Mesendoderm (in vitro differentiated cells): ENCODE data around the gene CNIH3.

Experiments used
- DNase-seq: peaks from one replicate; pipeline ENCODE4 v3.0.0; 2013
- H2AK5ac ChIP-seq: 2 replicates; pipeline ENCODE4 v1.6.1; 2013; ENCODE audit warnings: low read length, inconsistent platforms
- H2BK120ac ChIP-seq: 2 replicates; pipeline ENCODE4 v1.6.1; 2013; ENCODE audit warnings: low read depth, mild to moderate bottlenecking, low read length, moderate library complexity, mixed read lengths
- H2BK15ac ChIP-seq: replicated peaks from 2 replicates; pipeline ENCODE4 v1.6.1; 2013; ENCODE audit warnings: low read depth, mild to moderate bottlenecking, moderate library complexity
- H2BK5ac ChIP-seq: 2 replicates; pipeline ENCODE4 v1.6.1; 2013; ENCODE audit warnings: low read length, inconsistent platforms
- H3K18ac ChIP-seq: 2 replicates; pipeline ENCODE4 v1.6.1; 2013; ENCODE audit warnings: mild to moderate bottlenecking, low read length, mixed read lengths
- H3K23ac ChIP-seq: one replicate; pipeline ENCODE4 v1.6.1; 2013; ENCODE audit warnings: low read length
- H3K27ac ChIP-seq: 2 replicates; pipeline ENCODE4 v1.5.1; 2013; ENCODE audit warnings: low read depth, mild to moderate bottlenecking, inconsistent platforms, low read length, moderate library complexity
- H3K27me3 ChIP-seq: 2 replicates; pipeline ENCODE4 v1.6.1; 2013; ENCODE audit warnings: low read length, control low read depth, mild to moderate bottlenecking, inconsistent platforms; ENCODE audit not compliant: insufficient read depth, poor library complexity
- H3K36me3 ChIP-seq: 2 replicates; pipeline ENCODE4 v1.6.1; 2013; ENCODE audit warnings: low read length, inconsistent platforms; ENCODE audit not compliant: control insufficient read depth, insufficient read depth
- H3K4ac ChIP-seq: one replicate; pipeline ENCODE4 v1.6.1; 2013; ENCODE audit warnings: low read depth, mild to moderate bottlenecking, low read length, moderate library complexity
- H3K4me1 ChIP-seq: 2 replicates; pipeline ENCODE4 v1.6.1; 2013; ENCODE audit warnings: low read depth, low read length, inconsistent platforms; ENCODE audit not compliant: control insufficient read depth
- H3K4me2 ChIP-seq: 2 replicates; pipeline ENCODE4 v1.6.1; 2013; ENCODE audit warnings: low read length
- H3K4me3 ChIP-seq: 2 replicates; pipeline ENCODE4 v1.5.1; 2013; ENCODE audit warnings: mild to moderate bottlenecking, low read length
- H3K56ac ChIP-seq: one replicate; pipeline ENCODE4 v1.6.1; 2013; ENCODE audit warnings: low read length
- H3K79me1 ChIP-seq: 2 replicates; pipeline ENCODE4 v1.6.1; 2013; ENCODE audit warnings: low read length, inconsistent platforms
- H3K79me2 ChIP-seq: 2 replicates; pipeline ENCODE4 v1.6.1; 2013; ENCODE audit warnings: mild to moderate bottlenecking, low read length; ENCODE audit not compliant: control insufficient read depth, insufficient read depth
- H3K9ac ChIP-seq: 2 replicates; pipeline ENCODE4 v1.6.1; 2013; ENCODE audit warnings: low read length, inconsistent platforms
- H4K5ac ChIP-seq: one replicate; pipeline ENCODE4 v1.6.1; 2013; ENCODE audit warnings: low read length
- H4K8ac ChIP-seq: one replicate; pipeline ENCODE4 v1.6.1; 2013; ENCODE audit warnings: low read depth, mild to moderate bottlenecking, control low read depth, low read length, moderate library complexity
- WGBS: extraction: QIAGEN DNeasy Blood & Tissue Kit; methylation state at CpG from one replicate; pipeline ENCODE4 v1.1.7; 2013; ENCODE audit warnings: low lambda C conversion rate, missing lambda C conversion rate; ENCODE audit not compliant: insufficient coverage; ENCODE audit errors: extremely low coverage; 5-methylcytosine and 5-hydroxymethylcytosine counted together

The CNIH3 gene

GRCh38 chr1:224735159-224735558 lies 119.0 kb downstream of the CNIH3 start:
- WGBS, result no CpG with 5 or more reads among the region's 6 CpGs
- no peak overlapping the region for H4K8ac ChIP-seq
- H2BK120ac ChIP-seq, result no peak overlapping the region
- H3K79me1 ChIP-seq, result no peaks in the 10 kb centered on the region
- H3K36me3 ChIP-seq, result no peaks in the 10 kb centered on the region
- no peak for DNase-seq
- H3K27ac ChIP-seq, result no peak overlapping the region
- H3K4ac ChIP-seq, result no peak overlapping the region
- peaks cover 6% of the 10 kb centered on the region for H3K4me1 ChIP-seq
- no peak overlapping the region for H3K56ac ChIP-seq
- H3K18ac ChIP-seq, result no peak overlapping the region
- no peak overlapping the region for H2BK5ac ChIP-seq
- H4K5ac ChIP-seq, result no peak overlapping the region
- H3K9ac ChIP-seq, result no peak overlapping the region
- H3K23ac ChIP-seq, result no peak overlapping the region
- no peak overlapping the region for H2AK5ac ChIP-seq
- H3K4me3 ChIP-seq, result no peak overlapping the region
- H3K4me2 ChIP-seq, result no peak overlapping the region
- no peaks in the 10 kb centered on the region for H3K27me3 ChIP-seq
- no peaks in the 10 kb centered on the region for H3K79me2 ChIP-seq
- no peak overlapping the region for H2BK15ac ChIP-seq

GRCh38 chr1:224736619-224737352 lies 120.7 kb downstream of the CNIH3 start:
- Histone ChIP-seq H2AK5ac (no peak overlapping the region), H4K8ac (no peak overlapping the region), H3K4me2 (no peak overlapping the region), H3K27me3 (no peaks in the 10 kb centered on the region), H3K79me1 (no peaks in the 10 kb centered on the region), H3K4ac (peak overlapping the region; percentile 66), H3K27ac (no peak overlapping the region), H3K23ac (no peak overlapping the region), H2BK120ac (no peak overlapping the region), H3K18ac (peak overlapping the region; percentile 13), H3K9ac (no peak overlapping the region), H4K5ac (no peak overlapping the region), H3K4me3 (no peak overlapping the region), H2BK5ac (no peak overlapping the region), H3K36me3 (no peaks in the 10 kb centered on the region), H3K4me1 (peaks cover 6% of the 10 kb centered on the region), H3K79me2 (no peaks in the 10 kb centered on the region), H3K56ac (peak overlapping the region; percentile 17), H2BK15ac (no peak overlapping the region)
- WGBS, result no CpG with 5 or more reads among the region's 16 CpGs
- DNase-seq, result peak; percentile 48

- H3K23ac ChIP-seq, result no peak overlapping the region
Observed at GRCh38 chr1:224737353-224737727, 121.2 kb downstream of the CNIH3 start.

DNA sequence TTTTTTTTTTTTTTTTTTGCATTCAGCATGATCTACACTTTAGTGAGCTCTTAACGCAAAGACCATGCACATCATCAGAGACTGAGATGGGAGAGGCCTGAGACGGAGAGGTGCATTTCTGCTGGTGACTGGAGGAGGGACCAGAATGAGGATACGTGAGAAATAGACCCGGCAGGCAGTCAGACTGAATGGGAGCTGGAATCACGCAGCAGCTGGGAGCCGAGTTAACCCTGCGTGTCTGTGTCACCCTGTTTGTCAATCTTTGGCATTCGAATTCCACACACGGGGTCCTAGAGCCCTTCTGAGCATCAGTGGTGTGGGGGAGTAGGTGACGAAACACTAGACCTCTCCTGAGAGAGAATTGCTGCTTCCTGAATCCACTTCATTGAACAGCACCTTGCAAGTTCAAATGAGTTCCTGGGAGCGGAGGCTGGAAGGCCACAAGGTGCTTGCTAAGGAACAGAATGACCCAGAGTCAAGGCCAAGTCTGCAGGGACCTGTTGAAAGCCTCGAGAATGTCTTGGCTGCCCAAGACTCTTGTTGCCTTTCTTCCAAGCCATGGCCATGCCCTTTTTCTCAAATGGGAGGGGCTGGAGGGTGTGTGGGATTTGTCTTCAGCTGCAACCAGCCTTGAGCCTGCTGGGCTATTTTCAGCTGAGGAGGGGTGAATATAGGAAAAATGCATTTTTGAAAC lies 123.3 kb downstream of the CNIH3 start:
- no peaks in the 10 kb centered on the region for H3K27me3 ChIP-seq

More at GRCh38 chr1:224737353-224737727, 121.2 kb downstream of the CNIH3 start:
- no peak overlapping the region for H4K5ac ChIP-seq
- H3K36me3 ChIP-seq, result no peaks in the 10 kb centered on the region
- no peak overlapping the region for H3K4me3 ChIP-seq
- no peak overlapping the region for H2BK5ac ChIP-seq
- H3K9ac ChIP-seq, result no peak overlapping the region
- H4K8ac ChIP-seq, result no peak overlapping the region
- DNase-seq, result no peak
- WGBS, result no CpG with 5 or more reads among the region's 10 CpGs
- no peaks in the 10 kb centered on the region for H3K79me1 ChIP-seq
- H3K56ac ChIP-seq, result peak overlapping the region; percentile 17
- H3K4me1 ChIP-seq, result peaks cover 6% of the 10 kb centered on the region
- H3K4me2 ChIP-seq, result no peak overlapping the region
- no peak overlapping the region for H2BK15ac ChIP-seq
- H3K27me3 ChIP-seq, result no peaks in the 10 kb centered on the region
- peak overlapping the region; percentile 66 for H3K4ac ChIP-seq
- H3K27ac ChIP-seq, result no peak overlapping the region
- peak overlapping the region; percentile 5 for H3K18ac ChIP-seq
- H2AK5ac ChIP-seq, result no peak overlapping the region
- no peak overlapping the region for H2BK120ac ChIP-seq
- H3K79me2 ChIP-seq, result no peaks in the 10 kb centered on the region

DNA sequence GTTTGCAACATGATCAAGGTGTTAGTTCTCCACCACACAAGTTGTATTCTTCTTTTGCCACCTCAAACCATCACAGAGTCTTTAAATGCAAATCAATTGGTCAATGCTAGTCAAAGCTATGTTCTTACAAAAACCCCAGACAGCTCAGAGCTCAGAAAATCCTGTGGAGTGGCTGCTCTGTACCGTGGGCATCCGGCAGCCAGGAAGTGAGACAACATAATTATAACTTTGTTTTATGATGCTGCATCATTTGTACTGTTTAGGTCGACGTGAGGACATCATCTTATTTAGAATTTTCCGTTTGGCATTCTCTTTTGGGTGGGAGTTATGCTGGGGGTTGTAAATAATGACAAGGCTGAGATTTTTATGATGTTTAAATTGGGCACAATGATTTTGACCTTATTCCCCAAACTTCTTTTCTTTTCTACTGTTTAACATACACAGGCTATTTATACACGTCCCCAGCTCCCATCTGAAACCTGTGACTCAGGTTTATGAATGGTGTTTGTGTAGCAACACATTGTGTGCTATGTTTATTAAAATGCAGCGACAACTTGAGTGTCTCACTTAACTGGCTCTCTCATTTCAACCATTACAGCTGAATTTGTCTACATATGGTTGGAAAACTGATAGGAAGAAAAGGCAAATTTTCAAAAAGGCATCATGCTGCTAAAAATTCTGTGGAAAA lies 124.0 kb downstream of the CNIH3 start:
- H2AK5ac ChIP-seq, result no peak overlapping the region
- H3K79me2 ChIP-seq, result no peaks in the 10 kb centered on the region
- no peak overlapping the region for H3K4ac ChIP-seq
- H3K56ac ChIP-seq, result no peak overlapping the region
- no peak overlapping the region for H3K23ac ChIP-seq
- H3K4me1 ChIP-seq, result peaks cover 6% of the 10 kb centered on the region
- H3K18ac ChIP-seq, result no peak overlapping the region
- no peak overlapping the region for H4K8ac ChIP-seq
- no peaks in the 10 kb centered on the region for H3K36me3 ChIP-seq
- H3K27me3 ChIP-seq, result no peaks in the 10 kb centered on the region
- DNase-seq, result no peak
- no peak overlapping the region for H2BK120ac ChIP-seq
- H3K79me1 ChIP-seq, result no peaks in the 10 kb centered on the region
- H3K9ac ChIP-seq, result no peak overlapping the region
- no peak overlapping the region for H4K5ac ChIP-seq
- no peak overlapping the region for H3K4me2 ChIP-seq
- no peak overlapping the region for H3K4me3 ChIP-seq
- no peak overlapping the region for H2BK5ac ChIP-seq
- H3K27ac ChIP-seq, result no peak overlapping the region
- H2BK15ac ChIP-seq, result no peak overlapping the region
- no CpG with 5 or more reads among the region's 7 CpGs for WGBS

More for the DNA sequence above, 123.3 kb downstream of the CNIH3 start:
- no peak for DNase-seq
- H3K4me1 ChIP-seq, result peaks cover 6% of the 10 kb centered on the region
- H4K5ac ChIP-seq, result no peak overlapping the region
- no peak overlapping the region for H2AK5ac ChIP-seq
- WGBS, result no CpG with 5 or more reads among the region's 12 CpGs
- no peak overlapping the region for H4K8ac ChIP-seq
- H3K9ac ChIP-seq, result no peak overlapping the region
- no peak overlapping the region for H3K27ac ChIP-seq
- H3K4ac ChIP-seq, result no peak overlapping the region
- no peaks in the 10 kb centered on the region for H3K36me3 ChIP-seq
- H2BK120ac ChIP-seq, result no peak overlapping the region
- no peaks in the 10 kb centered on the region for H3K79me2 ChIP-seq
- no peak overlapping the region for H3K4me2 ChIP-seq
- H3K4me3 ChIP-seq, result no peak overlapping the region
- H2BK15ac ChIP-seq, result no peak overlapping the region
- H3K56ac ChIP-seq, result no peak overlapping the region
- H2BK5ac ChIP-seq, result no peak overlapping the region
- H3K79me1 ChIP-seq, result no peaks in the 10 kb centered on the region
- no peak overlapping the region for H3K18ac ChIP-seq
- H3K23ac ChIP-seq, result no peak overlapping the region
